Endothelial cell of umbilical vein (primary cell): ENCODE data around the gene OSTM1.

Experiments used
- CTCF ChIP-seq, 2 donors: IDR thresholded peaks; 1 replicate in 1 of 2; 2 replicates in 1 of 2; pipeline ENCODE4 v1.5.1; 2011; ENCODE audit warnings: low read length in 2 of 2, mild to moderate bottlenecking in 2 of 2, moderate library complexity in 2 of 2, control low read depth in 1 of 2, inconsistent platforms in 1 of 2, low read depth in 1 of 2; ENCODE audit not compliant: insufficient read depth in 1 of 2; ENCODE audit errors: extremely low read depth in 1 of 2
- EZH2 ChIP-seq: IDR thresholded peaks from 2 replicates; pipeline ENCODE4 v1.6.1; 2012; ENCODE audit warnings: borderline replicate concordance, low read depth, mild to moderate bottlenecking, moderate library complexity, low read length, inconsistent platforms; ENCODE audit not compliant: severe bottlenecking
- FOS ChIP-seq: IDR thresholded peaks from 2 replicates; pipeline ENCODE4 v1.6.1; 2011; ENCODE audit warnings: mild to moderate bottlenecking, low read length, moderate library complexity, borderline replicate concordance; ENCODE audit not compliant: insufficient read depth
- MYC ChIP-seq: IDR thresholded peaks from one replicate; pipeline ENCODE4 v1.6.1; 2011; ENCODE audit warnings: mild to moderate bottlenecking, low read depth, low read length
- POLR2A ChIP-seq: IDR thresholded peaks from 2 replicates; pipeline ENCODE4 v1.6.1; 2012; ENCODE audit warnings: low read depth, mild to moderate bottlenecking, control low read depth, low read length
- POLR2AphosphoS5 ChIP-seq: IDR thresholded peaks from 2 replicates; pipeline ENCODE4 v1.6.1; 2012; ENCODE audit warnings: low read depth, mild to moderate bottlenecking, control low read depth, low read length, moderate library complexity; ENCODE audit not compliant: insufficient read depth
- TF ChIP-seq, protein P1 (sequence below): IDR thresholded peaks from 2 replicates; pipeline ENCODE4 v1.6.1; 2011; ENCODE audit not compliant: insufficient read depth, insufficient read length

DNA sequence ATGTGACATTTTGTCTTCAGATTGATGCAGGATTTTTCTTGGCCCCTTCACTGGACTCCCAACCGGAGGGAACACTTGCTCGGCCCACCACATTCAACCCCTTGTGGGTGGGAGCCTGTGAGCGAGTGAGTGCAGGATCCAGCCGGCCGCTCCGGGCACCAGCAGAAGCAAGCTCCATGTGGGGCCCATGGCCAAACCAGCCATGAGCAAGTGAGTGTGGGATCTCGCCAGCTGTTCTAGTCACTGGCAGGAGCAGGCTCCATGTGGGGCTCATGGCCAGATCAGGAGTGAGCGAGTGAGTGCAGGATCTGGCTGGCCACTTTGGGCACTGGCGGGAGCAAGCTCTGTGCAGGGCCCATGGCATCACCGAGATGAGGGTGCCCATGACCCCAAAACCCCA is 42.6 kb downstream of the OSTM1 start:
- no peak for TF ChIP-seq CTCF (IDR thresholded peaks at IDR 0.05; ENCODE audit: extremely low read depth in 1 of 2, insufficient read depth in 1 of 2, low read depth in 1 of 2, low read length in 2 of 2)
- TF ChIP-seq MYC, result no peak
- no peak for TF ChIP-seq POLR2A
- TF ChIP-seq EZH2, result no peak
- TF ChIP-seq, protein P1, sequence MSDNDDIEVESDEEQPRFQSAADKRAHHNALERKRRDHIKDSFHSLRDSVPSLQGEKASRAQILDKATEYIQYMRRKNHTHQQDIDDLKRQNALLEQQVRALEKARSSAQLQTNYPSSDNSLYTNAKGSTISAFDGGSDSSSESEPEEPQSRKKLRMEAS, result no peak
- TF ChIP-seq FOS, result no peak
- TF ChIP-seq POLR2AphosphoS5, result no peak
